Lower leg skin (tissue), 4 donors: ENCODE measurements around the gene MASP2. TPM values are rescaled to one million over a fixed set of nuclear protein-coding genes. Genes with fewer than 3 reads are reported as not detected.
A peak's percentile ranks its signal among the peaks of the same experiment; 100 is the strongest.
"Not testable (repeated sequence)": the region's sequence is repeated elsewhere in the genome, so short reads cannot be mapped to it uniquely, and the experiment has no call there.

Experiments
- DNase-seq, 2 donors: peaks; one replicate each; pipeline ENCODE4 v3.0.0-alpha.2; 2019; ENCODE audit warnings: low spot score in 2 of 2
- H3K4me3 ChIP-seq: fragments of 200-600 bp; sonication (generic); 2 replicates; pipeline ENCODE4 v1.5.1; 2017; ENCODE audit warnings: mild to moderate bottlenecking, low read depth; ENCODE audit not compliant: poor library complexity, severe bottlenecking
- POLR2A ChIP-seq, 2 donors: fragments of 450-650 bp; IDR thresholded peaks; one replicate each; pipeline ENCODE4 v1.6.1; 2016 to 2017; ENCODE audit warnings: antibody characterized with exemption in 2 of 2, mild to moderate bottlenecking in 1 of 2, moderate library complexity in 1 of 2
- WGBS, 2 donors: methylation state at CpG; one replicate each; pipeline ENCODE4 v1.1.5; 2018; 5-methylcytosine and 5-hydroxymethylcytosine counted together
- intact Hi-C: fragments of 100-400 bp; cut with DNase I; formaldehyde crosslinking; loops from one replicate; pipeline ENCODE4 v1.15.0; 2023; ENCODE audit warnings: low total_unique reads
- total RNA-seq, 4 donors: library from RNA; depleted of rRNA; stranded (reverse); fragments of >200 nt; gene quantifications; one replicate each; pipeline ENCODE4 v1.1.0, GENCODE V29; 2016
- TF ChIP-seq, protein P1 (sequence below), 3 donors: fragments of 450-650 bp; IDR thresholded peaks; one replicate each; pipeline ENCODE4 v1.5.1; 2016; ENCODE audit warnings: antibody characterized with exemption in 3 of 3, mild to moderate bottlenecking in 3 of 3, moderate library complexity in 2 of 3

Gene MASP2
- total RNA-seq, 4 donors from 2014 or later = not detected

DNA sequence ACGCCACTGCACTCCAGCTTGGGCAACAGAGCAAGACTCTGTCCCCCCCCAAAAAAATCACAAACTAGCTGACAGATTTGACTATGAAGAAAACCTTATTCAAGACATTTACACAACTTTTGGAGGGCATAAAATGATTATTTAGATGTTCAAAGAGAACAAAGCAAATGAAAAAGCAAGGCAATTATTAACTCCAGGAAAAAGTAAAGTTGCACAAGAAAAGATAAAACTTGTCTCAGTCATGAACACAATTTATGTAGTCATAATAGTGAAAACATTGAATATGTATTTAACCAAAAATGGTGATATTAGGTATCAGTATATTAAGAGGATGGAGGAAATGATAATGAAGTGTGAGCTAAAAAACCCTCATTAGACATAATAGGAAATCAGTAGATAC lies 46.5 kb downstream of the MASP2 start:
- intact Hi-C loops = no loop called here
- peak in 1 of 2 donors; percentile 2 for DNase-seq
- TF ChIP-seq POLR2A (IDR thresholded peaks at IDR 0.05) = no peak
- TF ChIP-seq, protein P1, sequence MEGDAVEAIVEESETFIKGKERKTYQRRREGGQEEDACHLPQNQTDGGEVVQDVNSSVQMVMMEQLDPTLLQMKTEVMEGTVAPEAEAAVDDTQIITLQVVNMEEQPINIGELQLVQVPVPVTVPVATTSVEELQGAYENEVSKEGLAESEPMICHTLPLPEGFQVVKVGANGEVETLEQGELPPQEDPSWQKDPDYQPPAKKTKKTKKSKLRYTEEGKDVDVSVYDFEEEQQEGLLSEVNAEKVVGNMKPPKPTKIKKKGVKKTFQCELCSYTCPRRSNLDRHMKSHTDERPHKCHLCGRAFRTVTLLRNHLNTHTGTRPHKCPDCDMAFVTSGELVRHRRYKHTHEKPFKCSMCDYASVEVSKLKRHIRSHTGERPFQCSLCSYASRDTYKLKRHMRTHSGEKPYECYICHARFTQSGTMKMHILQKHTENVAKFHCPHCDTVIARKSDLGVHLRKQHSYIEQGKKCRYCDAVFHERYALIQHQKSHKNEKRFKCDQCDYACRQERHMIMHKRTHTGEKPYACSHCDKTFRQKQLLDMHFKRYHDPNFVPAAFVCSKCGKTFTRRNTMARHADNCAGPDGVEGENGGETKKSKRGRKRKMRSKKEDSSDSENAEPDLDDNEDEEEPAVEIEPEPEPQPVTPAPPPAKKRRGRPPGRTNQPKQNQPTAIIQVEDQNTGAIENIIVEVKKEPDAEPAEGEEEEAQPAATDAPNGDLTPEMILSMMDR (IDR thresholded peaks at IDR 0.05) = no peak
- WGBS, 2 donors = 96 to 100% methylated on average over 1 of the region's 1 CpG
- H3K4me3 ChIP-seq = no peak overlapping the region

DNA sequence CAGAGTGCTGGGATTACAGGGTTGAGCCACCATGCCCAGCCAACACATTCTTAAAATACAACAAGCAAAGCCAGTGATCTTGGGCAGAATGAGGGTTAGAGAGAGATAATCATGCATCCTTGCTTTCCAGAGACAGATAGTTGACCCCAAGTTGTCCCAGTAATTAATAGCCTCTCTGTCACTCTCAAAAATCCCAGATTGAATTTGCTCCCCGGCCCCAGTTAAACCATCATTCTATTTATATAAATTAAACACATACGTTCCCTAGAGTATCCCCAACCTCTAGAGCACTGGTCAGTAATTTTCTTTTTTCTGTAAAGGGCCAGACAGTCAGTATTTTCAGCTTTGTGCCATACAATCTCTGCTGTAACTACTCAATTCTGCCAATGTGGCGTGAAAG lies 50.9 kb downstream of the MASP2 start:
- H3K4me3 ChIP-seq = no peak overlapping the region
- intact Hi-C loops = no loop called here
- no peak for DNase-seq
- no peak for TF ChIP-seq POLR2A (IDR thresholded peaks at IDR 0.05)
- TF ChIP-seq, protein P1 (IDR thresholded peaks at IDR 0.05) = no peak
- WGBS, 2 donors = 92 to 96% methylated on average over 3 of the region's 3 CpGs

DNA sequence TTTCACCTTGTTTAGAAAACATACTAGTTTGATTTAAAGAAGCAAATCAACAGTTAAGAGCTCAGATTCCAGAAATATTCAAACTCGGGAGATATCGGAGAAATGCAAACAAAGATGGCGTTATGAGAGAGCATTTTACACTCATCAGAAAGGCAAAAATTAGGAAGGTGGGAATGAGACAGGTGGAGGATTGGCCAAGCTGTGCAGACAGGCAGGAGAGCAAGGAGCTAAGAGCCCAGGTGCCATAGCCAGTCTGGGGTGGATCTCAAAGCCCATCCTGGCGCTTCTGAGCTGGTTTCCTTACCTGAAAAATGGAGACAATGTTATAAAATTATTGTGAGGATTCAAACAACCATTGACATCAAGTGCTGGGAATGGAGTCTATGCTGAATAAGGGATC lies 54.2 kb downstream of the MASP2 start:
- intact Hi-C loops = no loop called here
- no peak for TF ChIP-seq POLR2A (IDR thresholded peaks at IDR 0.05)
- TF ChIP-seq, protein P1 (IDR thresholded peaks at IDR 0.05) = no peak
- WGBS, 2 donors = 85 to 90% methylated on average over 4 of the region's 4 CpGs
- H3K4me3 ChIP-seq = no peak overlapping the region
- DNase-seq = no peak

DNA sequence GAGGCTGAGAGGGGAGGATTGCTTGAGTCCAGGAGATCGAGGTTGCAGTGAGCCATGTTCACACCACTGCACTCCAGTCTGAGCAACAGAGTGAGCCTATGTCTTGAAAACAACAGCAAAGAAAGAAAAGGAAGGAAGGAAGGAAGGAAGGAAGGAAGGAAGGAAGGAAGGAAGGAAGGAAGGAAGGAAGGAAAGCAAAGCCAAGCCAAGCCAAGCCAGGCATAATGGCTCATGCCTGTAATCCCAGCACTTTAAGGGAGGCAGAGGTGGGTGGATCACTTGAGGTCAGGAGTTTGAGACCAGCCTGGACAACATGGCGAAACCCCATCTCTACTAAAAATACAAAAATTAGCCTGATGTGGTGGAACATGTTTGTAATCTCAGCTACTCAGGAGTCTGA lies 55.0 kb downstream of the MASP2 start:
- DNase-seq, intact Hi-C loops: not testable (repeated sequence)
- 90% methylated on average over 2 of the region's 2 CpGs for WGBS, 2 donors

DNA sequence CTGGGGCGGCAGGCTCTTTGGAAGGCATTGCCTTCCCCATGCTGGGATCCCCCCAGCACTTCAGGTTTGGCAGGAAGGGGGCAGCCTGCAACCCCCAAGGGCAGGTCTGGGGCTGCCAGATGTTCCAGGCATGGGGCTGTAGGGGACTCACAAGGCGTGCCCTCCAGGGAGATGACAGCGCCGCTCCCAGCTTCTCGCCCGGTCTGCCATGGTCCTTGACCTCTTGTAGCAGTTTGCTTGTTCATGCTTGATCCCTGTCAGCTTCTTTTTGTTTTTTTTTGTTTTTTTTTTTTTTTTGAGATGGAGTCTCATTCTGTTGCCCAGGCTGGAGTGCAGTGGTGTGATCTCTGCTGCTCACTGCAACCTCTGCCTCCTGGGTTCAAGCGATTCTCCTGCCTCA lies 56.2 kb downstream of the MASP2 start:
- intact Hi-C loops = no loop called here
- TF ChIP-seq, protein P1 (IDR thresholded peaks at IDR 0.05) = no peak
- no peak for DNase-seq
- H3K4me3 ChIP-seq = no peak overlapping the region
- WGBS, 2 donors = 91 to 97% methylated on average over 7 of the region's 7 CpGs

More for the DNA sequence above, 55.0 kb downstream of the MASP2 start:
- H3K4me3 ChIP-seq = not testable (repeated sequence)

DNA sequence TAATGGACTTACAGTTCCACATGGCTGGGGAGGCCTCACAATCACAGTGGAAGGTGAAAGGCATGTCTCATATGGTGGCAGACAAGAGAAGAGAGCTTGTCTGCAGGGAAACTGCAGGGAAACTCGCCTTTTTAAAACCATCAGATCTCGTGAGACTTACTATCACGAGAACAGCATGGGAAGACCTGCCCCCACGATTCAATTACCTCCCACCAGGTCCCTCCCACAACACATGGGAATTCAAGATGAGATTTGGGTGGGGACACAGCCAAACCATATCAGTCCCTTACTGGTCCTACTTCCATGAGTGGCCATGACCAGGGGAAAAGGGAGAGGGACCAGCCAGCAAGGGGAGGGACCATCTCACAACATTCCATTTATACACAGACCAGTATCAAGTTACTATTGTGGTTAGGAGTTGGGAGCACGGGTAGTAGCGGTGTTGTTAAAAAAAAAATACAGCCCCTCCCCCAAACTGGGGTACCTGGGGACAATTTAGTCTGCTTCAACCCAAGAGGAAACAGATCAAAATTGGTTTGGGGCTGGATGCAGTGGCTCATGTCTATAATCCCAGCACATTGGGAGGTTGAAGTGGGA lies 57.0 kb downstream of the MASP2 start:
- WGBS, 2 donors = 80 to 82% methylated on average over 6 of the region's 6 CpGs
- DNase-seq, H3K4me3 ChIP-seq, intact Hi-C loops: not testable (repeated sequence)

DNA sequence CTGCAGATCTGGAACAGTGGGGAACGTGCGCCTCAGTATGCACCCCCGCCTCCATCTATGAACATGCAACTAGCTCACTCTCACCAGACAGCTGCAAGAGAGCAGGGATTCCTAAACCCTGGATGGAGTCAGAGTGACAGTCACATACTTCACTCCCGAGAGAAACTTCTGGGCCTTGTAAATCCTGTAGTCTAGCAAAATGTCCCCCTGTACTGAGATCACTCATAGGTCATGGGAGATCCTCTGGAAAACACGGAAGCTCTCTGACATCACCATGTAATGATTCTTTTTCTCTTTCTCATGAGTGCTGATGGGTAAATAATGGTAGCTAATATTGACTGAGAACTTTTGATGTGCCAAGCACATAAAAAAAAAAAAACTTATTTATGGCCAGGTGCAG lies 57.9 kb downstream of the MASP2 start:
- H3K4me3 ChIP-seq = no peak overlapping the region
- TF ChIP-seq, protein P1 (IDR thresholded peaks at IDR 0.05) = no peak
- no peak for TF ChIP-seq POLR2A (IDR thresholded peaks at IDR 0.05)
- DNase-seq = no peak
- intact Hi-C loops = no loop called here
- 86 to 89% methylated on average over 5 of the region's 5 CpGs for WGBS, 2 donors
